Caco-2 (cell line): ENCODE data around the gene PRKAG1. TPM values are rescaled to one million over a fixed set of nuclear protein-coding genes. Genes with fewer than 3 reads are reported as not detected.
A peak's percentile ranks its signal among the peaks of the same experiment; 100 is the strongest.

ENCODE experiments used
- BruUV-seq: library from RNA; stranded (reverse); fragments of 400-500 nt; replicated peaks from 2 replicates; lab custom pipeline; 2021; lab: Mats Ljungman, UMichigan
- CTCF ChIA-PET: fragments of 300-600 bp; sonication (Branson Sonifier 250); formaldehyde crosslinking; loops from one replicate; lab custom pipeline; 2022; ENCODE audit warnings: antibody characterized with exemption; lab: Charles Lee
- POLR2A ChIA-PET: fragments of 300-600 bp; sonication (Branson Sonifier 250); formaldehyde crosslinking; loops from one replicate; lab custom pipeline; 2022; ENCODE audit warnings: antibody characterized with exemption; lab: Charles Lee
- DNase-seq, 2 experiments: peaks; one replicate each; pipeline versions ENCODE4 v3.0.0 to v3.0.0-alpha.2; 2020 to 2022
- H3K27me3 ChIP-seq: replicated peaks from 2 replicates; pipeline ENCODE4 v1.6.0; 2011; ENCODE audit warnings: low read length; ENCODE audit not compliant: control insufficient read depth, insufficient read depth
- H3K36me3 ChIP-seq: 2 replicates; pipeline ENCODE4 v1.5.1; 2011; ENCODE audit warnings: low read length; ENCODE audit not compliant: control insufficient read depth, insufficient read depth
- H3K4me1 ChIP-seq: fragments of 250-450 bp; sonication (Bioruptor Pico); 2 replicates; pipeline ENCODE4 v1.5.1; 2020; ENCODE audit warnings: mild to moderate bottlenecking
- H3K4me3 ChIP-seq: 2 replicates; pipeline ENCODE4 v1.5.1; 2011; ENCODE audit warnings: low read depth, mild to moderate bottlenecking, control low read depth, low read length
- H3K9me3 ChIP-seq: fragments of 250-450 bp; sonication (Bioruptor Pico); 2 replicates; pipeline ENCODE4 v1.5.1; 2020; ENCODE audit warnings: mild to moderate bottlenecking, moderate library complexity
- H3K27ac Mint-ChIP-seq: one replicate; pipeline ENCODE4 v1.8.0; 2022; ENCODE audit warnings: mixed read lengths; ENCODE audit not compliant: unreplicated experiment
- H3K27me3 Mint-ChIP-seq: one replicate; pipeline ENCODE4 v1.8.0; 2022; ENCODE audit warnings: mixed read lengths; ENCODE audit not compliant: insufficient read depth, unreplicated experiment
- H3K36me3 Mint-ChIP-seq: one replicate; pipeline ENCODE4 v1.8.0; 2022; ENCODE audit warnings: mild to moderate bottlenecking, mixed read lengths; ENCODE audit not compliant: insufficient read depth, unreplicated experiment
- H3K4me1 Mint-ChIP-seq: one replicate; pipeline ENCODE4 v1.8.0; 2022; ENCODE audit warnings: low read depth, mixed read lengths; ENCODE audit not compliant: unreplicated experiment
- H3K4me3 Mint-ChIP-seq: one replicate; pipeline ENCODE4 v1.8.0; 2022; ENCODE audit warnings: mild to moderate bottlenecking, moderate library complexity, mixed read lengths; ENCODE audit not compliant: unreplicated experiment
- H3K9me3 Mint-ChIP-seq: one replicate; pipeline ENCODE4 v1.8.0; 2022; ENCODE audit warnings: mixed read lengths; ENCODE audit not compliant: unreplicated experiment
- intact Hi-C: fragments of 100-400 bp; cut with micrococcal nuclease; formaldehyde crosslinking; loops from one replicate; pipeline ENCODE4 v1.10.0; 2022; ENCODE audit not compliant: unreplicated experiment
- total RNA-seq: library from RNA; stranded (reverse); gene quantifications from 2 replicates; pipeline ENCODE4 v1.2.3, GENCODE V29; 2022
- TF ChIP-seq, protein P1 (sequence below), 2 experiments: fragments of 200-600 bp in 1 of 2; IDR thresholded peaks; 1 replicate in 1 of 2; 2 replicates in 1 of 2; pipeline versions ENCODE4 v1.5.1 to v1.8.0; 2011 to 2022; ENCODE audit warnings: antibody characterized with exemption in 1 of 2, control low read depth in 1 of 2, inconsistent platforms in 1 of 2, low read depth in 1 of 2, low read length in 1 of 2, mild to moderate bottlenecking in 1 of 2, moderate library complexity in 1 of 2; ENCODE audit not compliant: insufficient read depth in 1 of 2, severe bottlenecking in 1 of 2, unreplicated experiment in 1 of 2

PRKAG1 gene
- total RNA-seq, 1 experiment from 2014 or later, result 60.3 TPM

DNA sequence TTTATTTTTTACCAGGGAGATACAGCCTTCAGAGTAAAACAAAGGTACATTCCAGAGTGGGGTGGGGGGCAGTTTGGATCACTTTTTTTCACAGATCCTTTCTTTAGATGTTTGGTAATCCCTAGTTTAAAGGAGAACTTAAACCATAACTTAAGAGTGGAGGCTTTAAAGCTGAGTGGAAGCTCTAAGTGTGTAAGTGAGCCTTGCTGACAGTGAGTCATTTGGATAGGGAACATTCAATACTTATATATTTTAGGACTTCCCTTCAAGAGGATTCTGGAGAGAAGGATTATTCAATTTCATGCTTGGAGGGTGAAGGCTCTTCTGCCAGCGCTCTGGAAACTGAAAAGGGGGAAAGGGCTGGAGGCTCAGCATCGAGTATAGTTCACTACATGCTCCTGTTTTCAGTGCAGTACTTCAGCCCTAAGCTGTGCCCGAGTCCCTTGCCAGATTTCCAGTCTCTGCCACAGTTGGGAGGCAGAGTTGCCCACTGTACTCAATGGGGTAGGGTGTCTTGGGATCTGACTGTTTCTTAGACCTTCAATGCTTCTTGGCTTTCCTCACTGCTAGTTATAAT is 8.4 kb downstream of the PRKAG1 start:
- peaks cover 20% of the 10 kb centered on the region for H3K4me1 Mint-ChIP-seq
- TF ChIP-seq, protein P1, sequence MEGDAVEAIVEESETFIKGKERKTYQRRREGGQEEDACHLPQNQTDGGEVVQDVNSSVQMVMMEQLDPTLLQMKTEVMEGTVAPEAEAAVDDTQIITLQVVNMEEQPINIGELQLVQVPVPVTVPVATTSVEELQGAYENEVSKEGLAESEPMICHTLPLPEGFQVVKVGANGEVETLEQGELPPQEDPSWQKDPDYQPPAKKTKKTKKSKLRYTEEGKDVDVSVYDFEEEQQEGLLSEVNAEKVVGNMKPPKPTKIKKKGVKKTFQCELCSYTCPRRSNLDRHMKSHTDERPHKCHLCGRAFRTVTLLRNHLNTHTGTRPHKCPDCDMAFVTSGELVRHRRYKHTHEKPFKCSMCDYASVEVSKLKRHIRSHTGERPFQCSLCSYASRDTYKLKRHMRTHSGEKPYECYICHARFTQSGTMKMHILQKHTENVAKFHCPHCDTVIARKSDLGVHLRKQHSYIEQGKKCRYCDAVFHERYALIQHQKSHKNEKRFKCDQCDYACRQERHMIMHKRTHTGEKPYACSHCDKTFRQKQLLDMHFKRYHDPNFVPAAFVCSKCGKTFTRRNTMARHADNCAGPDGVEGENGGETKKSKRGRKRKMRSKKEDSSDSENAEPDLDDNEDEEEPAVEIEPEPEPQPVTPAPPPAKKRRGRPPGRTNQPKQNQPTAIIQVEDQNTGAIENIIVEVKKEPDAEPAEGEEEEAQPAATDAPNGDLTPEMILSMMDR (IDR thresholded peaks at IDR 0.05; ENCODE audit: insufficient read depth in 1 of 2, low read depth in 1 of 2, low read length in 1 of 2, severe bottlenecking in 1 of 2, unreplicated experiment in 1 of 2), result no peak
- H3K9me3 Mint-ChIP-seq, result no peaks in the 10 kb centered on the region
- no peaks in the 10 kb centered on the region for H3K27me3 Mint-ChIP-seq
- no peak overlapping the region for H3K4me3 ChIP-seq
- H3K27me3 ChIP-seq, result no peaks in the 10 kb centered on the region
- H3K9me3 ChIP-seq, result no peaks in the 10 kb centered on the region
- ChIA-PET POLR2A (no interaction called here), CTCF (interaction anchor here (0.6 to 3.0 kb wide), 4 partner anchors 12 to 247 kb away, joined by 3 to 8 read pairs (median 3); no protein-coding TSS in a partner anchor)
- H3K27ac Mint-ChIP-seq, result peak overlapping the region; percentile 66
- BruUV-seq, result no TSS peak
- intact Hi-C loops, result no loop called here
- no peaks in the 10 kb centered on the region for H3K36me3 ChIP-seq
- H3K36me3 Mint-ChIP-seq, result peaks cover 25% of the 10 kb centered on the region
- no peaks in the 10 kb centered on the region for H3K4me1 ChIP-seq
- no peak for DNase-seq
- H3K4me3 Mint-ChIP-seq, result peak overlapping the region; percentile 15

DNA sequence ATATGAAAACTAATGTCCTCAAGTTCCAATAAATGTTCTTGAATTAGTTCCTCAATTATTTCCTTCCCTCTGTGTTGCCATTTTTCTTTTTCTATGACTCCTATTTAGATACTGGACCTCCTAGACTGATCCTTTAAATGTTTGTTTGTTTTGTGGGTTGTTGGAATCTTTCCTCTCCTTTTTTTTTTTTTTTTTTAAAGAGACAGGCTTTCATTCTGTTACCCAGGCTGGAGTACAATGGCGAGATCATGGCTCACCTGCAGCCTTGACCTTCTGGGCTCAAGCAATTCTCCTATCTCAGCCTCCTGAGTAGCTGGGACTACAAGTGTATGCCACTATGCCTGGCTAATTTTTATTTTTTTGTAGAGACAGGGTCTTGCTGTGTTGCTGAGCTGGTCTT is 9.6 kb downstream of the PRKAG1 start:
- Mint-ChIP-seq H3K36me3 (peaks cover 25% of the 10 kb centered on the region), H3K4me3 (no peak overlapping the region), H3K9me3 (no peaks in the 10 kb centered on the region), H3K4me1 (peaks cover 20% of the 10 kb centered on the region), H3K27me3 (no peaks in the 10 kb centered on the region), H3K27ac (no peak overlapping the region)
- Histone ChIP-seq H3K4me3 (no peak overlapping the region), H3K27me3 (no peaks in the 10 kb centered on the region), H3K4me1 (no peaks in the 10 kb centered on the region), H3K36me3 (no peaks in the 10 kb centered on the region), H3K9me3 (no peaks in the 10 kb centered on the region)
- ChIA-PET POLR2A (no interaction called here), CTCF (interaction anchor here (0.8 to 3.0 kb wide), 2 partner anchors 11 to 12 kb away, joined by 3 to 8 read pairs; no protein-coding TSS in a partner anchor)
- DNase-seq, result no peak
- intact Hi-C loops, result no loop called here
- TF ChIP-seq, protein P1 (IDR thresholded peaks at IDR 0.05; ENCODE audit: insufficient read depth in 1 of 2, low read depth in 1 of 2, low read length in 1 of 2, severe bottlenecking in 1 of 2, unreplicated experiment in 1 of 2), result no peak
- no TSS peak for BruUV-seq

DNA sequence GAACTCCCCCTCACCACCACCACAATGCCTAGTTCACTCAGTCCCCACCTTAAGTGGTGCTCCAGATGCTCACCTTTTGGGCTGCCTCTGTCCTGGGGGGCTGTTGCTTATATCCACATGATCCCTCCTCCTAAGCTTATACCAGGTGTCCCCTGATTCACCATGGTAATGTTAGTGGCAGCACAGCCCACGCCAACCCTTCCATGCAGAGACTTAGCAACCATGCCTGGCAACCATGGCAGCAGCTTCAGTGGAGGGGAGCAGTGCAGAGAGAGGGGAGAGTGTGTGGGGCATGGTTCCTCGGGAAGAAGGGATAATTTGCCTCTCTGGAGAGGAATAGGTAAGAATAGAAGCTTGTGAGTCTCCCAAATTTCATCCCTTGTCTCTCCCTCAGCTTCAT is 18.2 kb downstream of the PRKAG1 start:
- Histone ChIP-seq H3K4me1 (peaks cover 15% of the 10 kb centered on the region), H3K36me3 (no peaks in the 10 kb centered on the region; the same call in 1 of the 2 replicates), H3K27me3 (no peaks in the 10 kb centered on the region), H3K4me3 (no peak overlapping the region; the same call in none of the 2 replicates), H3K9me3 (no peaks in the 10 kb centered on the region)
- Mint-ChIP-seq H3K9me3 (no peaks in the 10 kb centered on the region), H3K4me1 (peaks cover 22% of the 10 kb centered on the region), H3K4me3 (peak overlapping the region; percentile 91), H3K27ac (no peak overlapping the region), H3K27me3 (no peaks in the 10 kb centered on the region), H3K36me3 (peaks cover 28% of the 10 kb centered on the region)
- POLR2A ChIA-PET, result no interaction called here
- TF ChIP-seq, protein P1 (IDR thresholded peaks at IDR 0.05; ENCODE audit: insufficient read depth in 1 of 2, low read depth in 1 of 2, low read length in 1 of 2, severe bottlenecking in 1 of 2, unreplicated experiment in 1 of 2), result no peak
- CTCF ChIA-PET, result interaction anchor here (0.8 to 4.3 kb wide), 5 partner anchors 12 to 1230 kb away, joined by 3 to 55 read pairs (median 4); no protein-coding TSS in a partner anchor
- BruUV-seq, result no TSS peak
- DNase-seq, result no peak
- intact Hi-C loops, result no loop called here
